CD4-positive, alpha-beta T cell treated with Interleukin-2 at 100 ng/mL for 4 hours (primary cell): ENCODE results near the gene MAGEB6B.
"Not testable (repeated sequence)": the region's sequence is repeated elsewhere in the genome, so short reads cannot be mapped to it uniquely, and the experiment has no call there.

ENCODE experiments used
- DNase-seq: peaks from one replicate; pipeline ENCODE4 v3.0.0-alpha.2; 2020; ENCODE audit warnings: low spot score

The MAGEB6B gene

GRCh38 chrX:26160301-26160700 is at the start of gene MAGEB6B:
MAGEB6B (plus strand) TSS chrX:26160601; CDS start chrX:26160601, 0 bp downstream.
- no peak for DNase-seq

DNA sequence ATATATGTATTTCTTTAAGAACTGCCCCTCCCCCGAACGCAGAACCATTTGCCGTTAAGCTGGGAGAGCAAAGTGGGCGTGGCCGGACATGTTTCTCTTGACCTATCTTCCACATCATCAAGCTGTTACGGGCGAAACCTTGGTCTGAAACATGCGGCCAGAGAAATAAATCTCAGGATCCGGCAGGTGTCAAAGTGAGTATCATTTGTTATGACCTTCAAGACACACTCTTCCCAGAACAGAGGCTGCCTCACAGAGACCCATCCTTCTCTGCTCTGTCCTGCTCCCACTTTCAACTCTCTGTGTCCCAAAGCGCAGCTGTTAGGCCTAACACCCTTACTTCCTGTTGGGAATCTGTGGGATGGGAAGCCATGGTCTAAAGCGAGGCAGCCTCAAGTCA is 22.1 kb upstream of the MAGEB6B start, which contains the start of gene MAGEB18:
TSS of gene MAGEB18 (plus strand) at position 70 of the 400 bp plus-strand sequence. CDS start 643 bp downstream, outside the sequence.
- no peak for DNase-seq

- DNase-seq, result no peak
Observed at GRCh38 chrX:26146024-26146423, 14.4 kb upstream of the MAGEB6B start.

DNA sequence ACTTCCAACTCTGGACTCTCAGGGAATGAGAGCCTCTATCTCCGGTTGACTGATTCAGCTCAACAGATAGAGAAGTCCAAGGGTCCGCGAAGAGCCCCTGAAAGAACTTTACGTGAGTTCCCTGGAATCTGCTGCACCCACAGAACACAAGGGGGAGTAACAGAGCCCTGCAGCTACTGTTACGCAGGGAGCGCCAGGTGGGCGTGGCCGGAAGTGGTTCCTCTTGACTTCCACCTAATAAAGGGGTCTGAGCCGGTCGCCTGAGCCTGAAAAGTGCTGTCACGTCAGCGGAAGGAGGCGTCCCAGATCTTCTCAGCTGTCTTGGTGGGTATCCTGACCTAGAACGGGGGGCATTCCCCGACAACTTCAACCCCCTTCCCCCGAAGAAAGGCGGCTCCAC is 31.8 kb downstream of the MAGEB6B start, which contains the start of gene MAGEB6:
TSS of gene MAGEB6 (plus strand) at position 237 of the 400 bp plus-strand sequence. CDS start 1,407 bp downstream, outside the sequence.
- no peak for DNase-seq

DNA sequence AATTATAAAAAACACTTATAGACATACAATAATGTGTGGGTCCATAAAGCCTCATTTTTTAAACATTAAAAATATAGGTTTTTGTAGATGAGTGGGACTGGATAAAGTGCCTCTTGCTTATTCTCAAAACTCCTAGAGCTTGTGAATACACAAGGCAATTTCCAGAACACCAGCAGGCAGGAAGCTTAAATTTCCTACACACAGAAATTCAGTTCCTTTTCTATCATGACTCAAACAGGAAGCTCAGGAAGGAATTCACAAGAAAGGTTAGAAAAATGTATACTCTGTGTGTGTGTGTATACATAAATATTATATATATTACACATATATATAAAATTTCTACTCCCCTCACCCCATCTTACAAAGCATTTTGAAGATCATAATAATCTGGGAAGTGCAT is 43.2 kb downstream of the MAGEB6B start:
- no peak for DNase-seq

DNA sequence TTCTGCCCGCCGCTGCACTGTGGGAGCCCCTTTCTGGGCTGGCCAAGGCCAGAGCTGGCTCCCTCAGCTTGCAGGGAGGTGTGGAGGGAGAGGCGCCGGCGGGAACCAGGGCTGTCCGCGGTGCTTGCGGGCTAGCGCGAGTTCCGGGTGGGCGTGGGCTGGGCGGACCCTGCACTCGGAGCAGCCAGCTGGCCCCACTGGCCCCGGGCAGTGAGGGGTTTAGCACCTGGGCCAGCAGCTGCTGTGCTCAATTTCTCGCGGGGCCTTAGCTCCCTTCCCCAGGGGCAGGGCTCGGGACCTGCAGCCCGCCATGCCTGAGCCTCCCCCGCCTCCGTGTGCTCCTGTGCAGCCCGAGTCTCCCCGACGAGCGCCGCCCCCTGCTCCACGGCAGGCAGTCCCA is 44.3 kb downstream of the MAGEB6B start:
- not testable (repeated sequence) for DNase-seq

- no peak for DNase-seq
Observed at GRCh38 chrX:26208012-26208411, 47.6 kb downstream of the MAGEB6B start.
